GM19240 (cell line): Measurements from ENCODE around the gene FBXW11.

Source experiments
- DNase-seq: peaks from one replicate; pipeline ENCODE4 v3.0.0; 2011; ENCODE audit warnings: low spot score; ENCODE audit not compliant: insufficient read length

FBXW11 gene

DNA sequence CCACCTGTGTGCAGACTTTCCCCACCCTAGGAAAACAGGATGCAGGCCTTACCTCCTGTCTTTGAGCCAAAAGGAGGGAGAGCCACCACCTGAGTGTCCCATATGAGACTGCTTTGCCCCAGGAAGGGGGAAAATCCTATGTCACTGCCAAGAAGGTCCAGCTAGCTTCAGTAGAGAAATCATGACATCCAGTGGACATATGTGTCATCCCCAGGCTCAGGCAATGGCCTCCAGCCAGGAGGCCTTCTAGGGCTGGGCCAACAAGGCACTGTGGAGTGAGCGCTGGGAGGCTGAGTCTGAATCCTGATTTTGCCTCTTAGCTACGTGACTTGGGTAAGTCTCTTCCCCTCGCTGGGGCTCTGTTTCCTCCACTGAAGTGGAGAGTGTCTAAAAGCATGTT is 160.6 kb downstream of the FBXW11 start:
- DNase-seq: no peak

DNA sequence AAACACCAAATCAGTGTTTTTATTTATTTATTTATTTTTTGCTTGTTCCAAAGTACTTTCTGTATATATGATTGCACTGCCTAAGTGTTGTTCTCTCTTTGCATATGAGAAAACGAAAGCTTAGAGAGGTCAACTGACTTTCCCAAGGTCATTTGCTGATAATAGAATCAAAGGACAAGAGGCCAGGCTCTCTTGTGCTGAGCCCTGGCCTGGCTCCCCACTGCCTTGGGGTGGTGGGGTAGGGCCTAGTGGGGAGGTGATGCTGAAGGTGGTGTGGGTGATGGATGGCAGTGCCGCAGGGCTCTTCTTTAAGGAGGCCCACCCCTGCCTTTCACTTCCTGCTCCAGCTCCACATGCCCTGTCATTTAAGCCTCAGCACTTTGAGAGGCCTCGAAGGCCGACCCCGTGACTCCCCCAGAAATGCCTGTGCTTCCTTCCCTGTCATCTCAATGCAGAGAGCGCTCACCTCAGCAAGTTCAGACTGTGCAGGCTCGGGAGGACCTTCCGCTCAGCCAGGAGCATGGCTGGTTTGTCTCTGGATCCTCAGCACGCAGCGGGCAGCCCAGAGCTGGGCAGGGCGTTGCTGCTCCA is 161.3 kb downstream of the FBXW11 start:
- no peak for DNase-seq

DNA sequence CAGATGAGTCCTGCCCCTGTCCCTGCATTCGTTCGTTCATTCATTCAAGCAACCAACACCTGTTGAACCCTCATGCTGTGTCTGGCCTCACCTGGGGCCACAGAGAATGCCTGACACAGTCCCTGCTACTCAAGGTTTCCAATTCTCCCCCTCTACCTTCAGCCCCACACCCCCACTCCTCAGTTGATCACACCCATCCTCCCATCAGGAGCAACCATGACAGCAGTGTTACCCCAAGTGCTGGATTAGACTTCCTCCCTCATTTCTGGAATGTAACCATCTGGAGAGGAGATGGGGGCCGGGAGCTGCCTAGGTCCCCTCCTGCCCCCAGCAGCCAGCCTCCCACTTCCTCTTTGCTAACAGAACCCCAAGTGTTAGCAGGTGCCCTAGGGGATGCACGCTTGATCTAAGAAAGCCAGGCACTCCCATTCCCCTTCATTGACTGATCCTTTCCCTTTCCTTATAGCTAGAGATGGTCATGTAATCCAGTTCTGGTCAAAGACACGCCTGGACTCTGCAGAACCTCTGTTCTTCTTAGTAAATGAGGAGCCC is 163.6 kb downstream of the FBXW11 start:
- DNase-seq: no peak

DNA sequence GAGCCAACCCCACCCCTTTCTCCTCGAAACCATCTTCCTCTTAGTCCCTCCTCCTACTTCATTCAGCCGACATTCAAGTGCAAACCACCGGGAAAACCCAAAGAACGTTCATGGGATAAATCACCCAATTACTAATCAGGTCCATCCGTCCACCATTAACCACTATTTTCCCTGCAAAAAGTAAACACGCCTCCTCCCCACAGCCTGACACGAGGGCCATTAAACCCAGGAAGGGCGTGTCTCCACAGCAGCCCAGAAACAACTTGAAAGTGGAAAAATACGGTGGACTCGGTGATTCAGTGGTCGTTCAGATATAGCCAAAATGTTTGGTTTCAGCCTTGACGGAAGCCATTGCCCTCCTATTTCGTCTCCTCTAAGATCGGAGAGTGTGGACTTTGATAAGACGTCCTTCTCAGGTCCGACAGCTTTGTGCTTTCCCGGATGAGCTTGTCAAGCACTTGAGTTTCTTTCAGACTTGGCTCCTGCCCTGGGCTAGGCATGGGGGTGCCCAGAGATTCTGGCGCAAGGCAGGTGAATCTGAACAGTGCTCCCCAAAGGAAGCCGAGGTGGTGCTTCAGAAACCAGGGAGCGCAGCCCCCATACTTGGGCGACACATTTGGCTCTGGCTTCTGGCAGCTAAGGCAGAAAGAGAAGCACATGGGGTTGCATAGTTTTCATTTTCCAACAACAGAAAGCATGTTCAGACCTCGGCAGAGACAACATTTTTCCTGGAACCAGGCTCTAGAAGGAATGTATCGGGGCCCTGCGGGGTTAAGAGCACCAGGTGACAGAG is 164.3 kb downstream of the FBXW11 start:
- no peak for DNase-seq

DNA sequence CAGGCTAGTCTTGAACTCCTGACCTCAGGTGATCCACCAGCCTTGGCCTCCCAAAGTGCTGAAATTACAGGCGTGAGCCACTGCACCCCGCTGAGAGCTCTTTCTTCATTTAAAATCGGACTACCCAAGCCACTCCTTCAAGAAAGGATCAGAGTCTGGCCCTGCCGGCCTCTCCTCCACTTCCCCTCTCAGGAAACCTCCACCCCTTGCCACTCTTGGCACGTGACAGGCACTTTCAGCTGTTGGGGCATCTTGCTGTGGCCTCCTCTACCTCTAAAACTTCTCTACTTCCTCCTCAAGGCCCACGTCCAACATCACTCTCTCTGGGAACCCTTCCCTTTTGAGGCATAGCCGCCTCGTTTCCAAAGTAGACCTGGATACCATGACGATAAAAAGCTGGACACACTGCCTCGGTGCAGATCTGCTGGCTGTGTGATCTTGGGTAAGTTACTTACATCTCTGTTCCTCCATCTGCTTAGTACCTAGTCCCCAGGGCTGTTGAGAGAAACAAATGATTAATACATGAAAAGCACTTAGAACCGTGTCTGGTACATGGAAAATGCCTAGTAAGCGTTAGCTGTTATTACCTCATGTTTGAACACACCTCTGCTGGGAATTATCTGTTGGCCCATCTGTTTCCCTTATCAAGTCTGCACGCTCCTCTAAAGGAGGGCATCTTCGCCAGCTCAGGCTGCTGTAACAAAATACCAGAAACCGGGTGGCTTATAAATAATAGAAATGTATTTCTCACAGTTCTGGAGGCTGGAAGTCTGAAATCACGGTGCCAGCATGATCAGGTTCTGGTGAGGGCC is 165.5 kb downstream of the FBXW11 start:
- no peak for DNase-seq

DNA sequence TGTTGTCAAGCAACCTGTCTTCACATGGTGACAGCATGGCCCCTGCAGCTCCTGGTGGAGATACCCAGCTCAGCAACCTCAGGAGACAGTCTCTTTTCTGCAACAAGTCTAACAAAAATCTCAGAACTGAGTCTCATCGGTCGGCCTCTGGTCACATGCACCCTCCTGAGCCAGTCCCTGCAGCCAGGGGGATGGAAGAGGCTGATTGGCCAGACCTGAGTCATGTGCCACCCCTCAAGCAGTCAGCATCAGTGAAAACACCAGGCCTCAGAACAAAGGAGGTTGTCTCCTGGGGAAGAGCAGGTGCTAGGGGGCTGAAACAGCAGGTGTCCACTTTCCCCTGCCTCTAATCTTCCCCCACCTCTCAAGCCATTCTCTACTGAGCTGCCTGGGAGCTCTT is 166.4 kb downstream of the FBXW11 start:
- peak; percentile 12 for DNase-seq

DNA sequence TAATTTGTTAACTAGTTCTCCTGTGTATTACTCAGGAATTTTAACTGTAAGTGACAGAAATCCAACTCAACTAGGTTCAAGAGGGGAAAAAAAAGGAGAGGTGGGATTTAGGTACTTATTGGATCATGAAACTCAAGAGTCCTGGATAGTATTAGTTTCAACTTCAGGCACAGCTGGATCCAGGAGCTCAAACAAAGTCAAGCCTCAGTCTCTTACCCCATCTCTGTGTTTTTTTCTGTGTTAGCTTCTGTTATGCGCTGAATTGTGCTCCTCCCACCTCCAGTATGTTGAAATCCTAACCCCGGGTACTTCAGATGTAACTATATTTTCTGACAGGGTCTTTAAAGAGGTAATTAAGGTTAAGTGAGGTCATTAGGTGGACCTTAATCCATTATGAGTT is 167.3 kb downstream of the FBXW11 start:
- no peak for DNase-seq

DNA sequence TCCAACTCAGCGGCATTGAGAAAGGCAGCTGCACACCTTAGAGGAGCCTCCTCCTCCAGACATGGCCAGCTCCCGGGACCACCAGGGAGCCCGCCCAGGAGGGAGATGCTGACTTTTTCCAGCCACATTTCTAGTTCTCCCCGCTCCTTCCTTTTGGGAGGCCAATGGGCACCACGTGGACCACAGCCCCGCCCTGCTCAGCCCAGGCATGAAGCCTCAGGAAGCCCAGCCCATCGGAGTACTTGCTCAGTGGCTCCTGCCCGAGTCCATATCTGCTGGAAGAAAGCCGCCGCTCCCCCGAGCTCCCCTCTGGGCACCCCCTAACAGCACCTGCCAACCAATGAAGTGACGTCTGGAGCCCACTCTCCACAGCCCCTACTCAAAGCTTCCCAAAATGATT is 168.4 kb downstream of the FBXW11 start:
- no peak for DNase-seq

DNA sequence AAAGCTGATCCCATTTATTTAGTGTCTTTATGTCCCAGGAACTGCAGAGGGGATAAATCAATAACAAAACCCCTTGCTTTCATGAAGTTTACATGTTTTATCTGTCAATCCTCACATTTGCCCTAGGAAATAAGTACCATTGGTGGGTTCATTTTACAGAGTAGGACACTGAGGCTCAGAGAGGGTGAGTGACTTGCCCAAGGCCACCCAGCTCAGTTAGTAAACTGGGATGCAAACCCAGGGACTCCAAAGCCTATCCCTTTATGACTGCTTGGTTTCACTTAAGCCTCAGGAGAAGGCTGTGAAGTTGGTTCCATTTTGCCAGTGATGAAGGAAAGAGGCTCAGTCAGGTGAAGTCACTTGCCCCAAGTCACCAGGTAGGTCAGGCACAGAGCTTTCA is 168.9 kb downstream of the FBXW11 start:
- DNase-seq: no peak

DNA sequence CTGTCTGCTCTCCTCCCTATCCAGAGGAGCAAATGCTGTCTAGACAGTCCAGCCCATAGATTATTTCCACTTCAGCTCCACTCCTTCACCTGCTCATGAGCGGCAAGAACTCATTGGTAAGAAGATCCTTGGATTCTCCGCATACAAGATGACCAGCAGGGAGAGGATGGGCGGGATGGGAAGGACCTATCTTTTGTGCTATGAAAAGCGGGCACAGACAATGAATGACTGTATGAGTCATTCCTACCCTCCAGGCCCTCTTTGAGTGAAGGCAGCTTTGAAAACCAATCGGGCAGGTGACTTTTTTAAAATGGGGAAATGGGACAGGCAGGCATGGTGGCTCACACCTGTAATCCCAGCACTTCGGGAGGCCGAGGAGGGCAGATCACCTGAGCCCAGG is 171.4 kb downstream of the FBXW11 start:
- no peak for DNase-seq

DNA sequence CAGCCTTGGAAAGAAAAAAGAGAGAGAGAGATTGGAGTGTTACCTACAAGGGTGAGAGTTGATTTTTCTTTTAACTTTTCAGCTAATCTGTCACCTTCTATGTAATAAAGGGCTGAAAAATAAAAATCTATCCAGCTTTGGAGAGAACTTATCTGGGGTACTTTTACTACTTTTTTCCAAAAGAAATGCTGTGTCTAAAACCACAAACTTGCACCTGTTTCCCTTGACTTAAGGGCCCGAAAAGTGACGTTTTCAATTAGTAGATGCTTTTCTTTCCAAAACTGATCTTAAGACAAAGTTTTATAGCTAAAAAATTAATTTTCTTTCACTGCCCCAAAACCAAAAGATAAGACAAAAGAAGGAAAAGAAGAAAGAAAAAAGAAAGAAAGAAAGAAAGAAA is 172.0 kb downstream of the FBXW11 start:
- DNase-seq: no peak

DNA sequence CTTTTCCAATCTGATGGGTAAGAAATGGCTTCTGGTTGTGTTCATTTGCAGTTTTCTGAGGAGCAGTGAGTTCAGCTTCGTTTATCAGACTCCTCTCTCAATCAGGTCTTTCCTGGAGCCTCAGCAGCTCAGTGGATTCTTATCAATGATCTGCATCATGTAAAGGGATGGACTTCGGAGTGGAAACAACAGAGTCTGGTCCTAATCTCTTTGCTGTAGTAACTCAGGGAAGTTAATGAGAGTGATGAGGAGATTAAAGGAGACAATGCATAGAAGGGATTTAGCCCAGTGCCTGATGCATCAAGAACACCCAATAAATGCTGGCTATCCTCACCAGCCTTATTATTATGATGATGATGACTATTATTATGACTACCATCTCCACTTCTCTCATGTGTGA is 173.7 kb downstream of the FBXW11 start:
- DNase-seq: no peak

DNA sequence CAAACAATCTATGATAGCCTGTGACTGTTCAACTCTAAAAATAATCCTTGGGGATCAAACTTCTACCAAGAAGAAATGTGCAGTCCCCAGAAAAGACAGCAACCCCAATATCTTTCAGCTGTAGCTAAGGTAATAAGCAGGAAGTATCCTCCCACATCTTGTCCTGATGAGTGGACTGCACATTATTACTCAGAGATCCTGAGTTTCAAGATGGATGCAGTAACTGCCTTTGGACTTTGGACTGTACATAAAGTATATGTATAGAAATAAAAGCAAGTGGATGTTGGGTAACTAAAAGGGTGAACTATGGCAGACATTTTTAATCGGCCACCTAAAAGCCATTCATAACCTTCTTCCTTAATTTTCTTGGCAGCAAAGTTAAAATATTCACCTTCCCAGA is 175.8 kb downstream of the FBXW11 start:
- no peak for DNase-seq

DNA sequence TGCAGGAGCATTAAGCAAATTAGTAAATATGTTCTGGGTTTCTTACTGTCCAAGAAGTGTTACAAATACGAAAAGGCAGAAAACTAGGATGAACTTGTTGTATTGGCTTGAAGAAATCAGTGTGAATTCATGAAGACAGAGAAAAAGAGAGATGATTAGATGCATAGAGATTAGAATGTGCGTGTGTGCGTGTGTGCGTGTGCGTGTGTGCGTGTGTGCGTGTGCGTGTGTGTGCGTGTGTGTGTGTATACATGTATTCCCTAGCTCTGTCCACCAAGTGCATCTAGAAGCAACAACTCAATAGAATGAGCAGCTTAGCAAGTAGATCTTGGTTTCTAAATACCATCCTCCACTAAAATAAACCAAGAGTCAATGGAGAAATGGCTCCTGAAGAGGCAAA is 179.3 kb downstream of the FBXW11 start:
- DNase-seq: no peak

DNA sequence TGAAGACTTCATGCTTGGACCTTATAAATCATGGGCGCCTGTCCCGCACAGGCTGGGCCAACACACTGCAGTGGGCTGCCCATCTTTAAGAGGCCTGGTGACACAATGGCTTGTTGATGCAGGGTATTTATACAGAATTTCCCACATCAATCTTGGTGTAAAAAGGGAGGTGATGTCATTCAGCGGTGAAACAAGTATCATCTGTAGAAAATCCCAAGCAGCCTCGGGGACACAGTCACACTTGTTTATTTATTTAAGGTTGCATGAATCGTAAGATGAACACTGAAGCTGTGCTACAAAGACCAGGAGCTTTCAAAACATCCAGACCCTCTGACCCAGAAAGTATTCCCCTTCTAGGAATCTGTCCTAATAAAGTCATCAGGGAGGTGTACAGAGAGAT is 180.3 kb downstream of the FBXW11 start:
- DNase-seq: no peak

DNA sequence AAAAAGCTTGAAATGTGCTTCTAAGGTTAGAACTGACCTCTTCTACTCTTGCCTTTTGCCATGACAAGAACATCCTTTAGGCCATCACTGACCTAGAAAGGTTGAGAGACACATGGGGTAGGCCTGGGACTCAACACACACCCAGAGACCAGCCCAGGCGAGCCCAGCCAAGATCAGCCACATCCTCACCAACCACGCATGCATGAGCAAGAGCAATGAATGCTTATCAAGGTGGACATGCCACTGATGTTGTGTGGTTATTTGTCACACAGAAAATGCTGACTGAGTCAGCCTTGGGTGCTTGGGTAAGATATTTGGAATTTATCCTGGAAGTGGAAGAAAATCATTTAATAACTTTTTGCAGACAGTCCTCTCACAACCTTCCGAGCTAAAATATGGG is 181.4 kb downstream of the FBXW11 start:
- DNase-seq: no peak

DNA sequence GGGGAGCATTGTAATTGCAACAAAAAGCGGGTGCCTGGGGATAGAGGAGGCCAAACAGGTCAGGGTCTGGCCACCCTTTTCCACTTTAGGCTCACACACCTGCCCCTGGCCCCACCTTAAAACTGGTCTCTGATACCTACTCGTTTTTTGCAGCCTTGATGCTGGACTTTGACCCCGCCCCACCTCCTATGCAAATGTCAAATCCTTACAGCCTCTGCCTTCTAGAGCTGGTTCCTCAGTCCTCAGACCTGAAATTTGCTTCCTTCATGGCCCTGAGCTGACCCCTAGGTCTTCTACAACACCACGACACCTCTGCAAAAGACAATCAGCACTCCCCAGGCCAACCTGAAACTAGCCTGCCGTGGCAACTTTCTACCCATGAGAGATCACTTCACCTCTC is 183.2 kb downstream of the FBXW11 start:
- no peak for DNase-seq

DNA sequence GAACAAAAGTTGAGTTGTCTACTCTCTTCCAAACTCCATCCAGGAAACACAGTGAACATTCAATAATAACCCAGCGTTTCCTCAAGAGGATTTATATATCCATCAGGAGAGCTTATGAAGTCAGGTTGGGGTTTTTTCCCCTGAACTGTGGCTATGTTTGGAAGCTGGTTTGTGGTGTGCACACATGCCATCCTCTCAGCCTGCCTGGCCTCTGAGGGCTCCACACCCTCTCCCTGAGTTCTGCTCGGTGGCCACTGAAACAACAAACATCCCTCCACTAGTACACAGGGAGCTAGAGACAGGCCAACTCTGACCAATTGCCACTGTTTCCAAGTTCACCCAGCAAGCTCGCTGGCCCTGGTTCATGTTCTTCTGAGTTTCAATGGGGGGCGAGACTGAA is 185.2 kb downstream of the FBXW11 start:
- DNase-seq: no peak

DNA sequence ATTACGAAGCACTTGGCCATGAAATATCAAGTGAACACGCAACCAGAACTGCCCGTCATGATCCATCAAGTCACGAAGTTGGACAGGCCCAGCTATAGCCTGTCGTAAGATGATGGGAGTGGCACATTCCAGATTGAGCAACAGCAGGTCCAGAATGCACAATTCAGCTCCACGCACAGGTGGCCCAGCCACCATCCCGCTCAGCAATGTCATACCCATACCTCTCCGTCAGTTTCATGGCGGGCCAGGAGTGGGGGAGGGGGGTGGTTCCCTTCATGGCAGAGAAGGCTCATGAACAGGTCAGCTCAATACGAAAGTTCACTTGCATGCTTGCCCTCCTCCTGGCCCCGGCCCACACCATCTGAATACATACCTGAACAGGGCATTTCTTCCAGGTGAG is 185.9 kb downstream of the FBXW11 start:
- no peak for DNase-seq

DNA sequence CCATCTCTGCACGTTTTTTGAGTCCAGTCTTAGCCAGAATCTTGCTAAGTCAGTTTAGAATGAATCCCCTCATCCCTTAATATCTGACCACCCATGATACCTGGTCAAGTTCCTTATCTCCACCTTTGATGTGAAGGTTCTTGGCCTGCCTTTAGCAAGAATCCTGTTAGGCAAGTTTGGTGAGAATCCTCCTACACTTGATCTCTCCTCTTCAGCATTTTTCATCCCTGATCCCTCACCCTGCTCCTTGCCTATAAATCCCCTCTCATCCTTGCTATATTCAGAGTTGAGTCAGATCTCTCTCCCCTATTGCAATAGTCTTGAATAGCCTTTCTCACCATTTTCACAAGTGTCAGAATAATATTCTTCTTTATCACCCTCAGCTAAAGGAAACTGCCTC is 189.8 kb downstream of the FBXW11 start:
- DNase-seq: no peak

DNA sequence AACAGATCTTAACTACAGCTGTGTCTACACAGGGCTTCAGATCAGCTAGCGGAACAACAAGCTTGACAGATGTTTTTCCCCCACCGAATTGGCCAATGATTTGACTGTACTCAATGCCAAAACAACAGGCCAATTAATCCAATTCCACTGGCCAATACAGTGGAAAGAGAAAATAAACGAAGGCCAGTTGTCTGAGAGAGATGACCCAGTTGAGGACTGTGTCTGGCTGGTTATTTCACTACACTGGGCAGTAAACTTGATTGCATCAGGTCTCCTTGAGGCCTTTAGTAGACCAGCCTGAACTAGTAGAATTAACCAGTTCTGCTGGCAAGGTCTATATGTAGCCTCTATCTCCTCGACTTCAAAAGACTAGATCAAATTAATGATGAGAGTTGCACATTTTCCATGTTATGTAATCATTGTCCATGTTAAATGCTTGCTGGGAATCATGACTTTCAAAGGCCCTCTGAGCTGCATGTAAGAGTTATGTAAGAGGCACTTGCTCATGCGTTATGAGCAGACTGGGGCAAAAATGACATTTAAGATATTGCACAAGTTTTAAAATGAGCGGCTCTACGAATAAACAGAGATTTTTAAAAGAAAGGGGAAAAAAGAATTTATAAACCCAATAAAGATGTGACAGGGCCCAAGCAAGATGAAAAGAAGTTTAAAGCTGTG is 192.5 kb downstream of the FBXW11 start:
- DNase-seq: no peak

DNA sequence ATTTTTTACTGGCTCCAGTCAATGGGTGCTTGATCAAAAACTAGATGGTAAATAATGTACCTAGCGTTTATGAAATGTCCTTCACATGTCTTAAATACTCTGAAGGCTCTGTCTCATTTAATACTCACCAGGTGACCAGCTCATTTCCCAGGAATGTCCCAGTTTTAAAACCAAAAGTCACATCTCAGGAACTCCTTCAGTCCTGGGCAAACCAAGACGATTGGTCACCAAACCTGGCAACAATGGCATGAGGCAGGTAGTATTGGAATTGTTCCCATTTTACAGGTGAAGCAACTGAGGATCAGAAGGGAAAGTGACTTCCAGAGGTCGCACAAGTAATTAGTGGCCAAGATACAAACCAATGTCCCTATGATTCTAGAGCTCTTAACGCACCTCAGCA is 193.2 kb downstream of the FBXW11 start:
- DNase-seq: no peak
